HG03045 (cell line): ENCODE measurements around the gene SLC66A2.

Experiments used
- ATAC-seq: cut with Tn5 transposase; IDR thresholded peaks from one replicate; pipeline ENCODE4 v1.9.1; 2021; ENCODE audit warnings: mild to moderate bottlenecking, moderate library complexity; ENCODE audit not compliant: unreplicated experiment

Gene SLC66A2

DNA sequence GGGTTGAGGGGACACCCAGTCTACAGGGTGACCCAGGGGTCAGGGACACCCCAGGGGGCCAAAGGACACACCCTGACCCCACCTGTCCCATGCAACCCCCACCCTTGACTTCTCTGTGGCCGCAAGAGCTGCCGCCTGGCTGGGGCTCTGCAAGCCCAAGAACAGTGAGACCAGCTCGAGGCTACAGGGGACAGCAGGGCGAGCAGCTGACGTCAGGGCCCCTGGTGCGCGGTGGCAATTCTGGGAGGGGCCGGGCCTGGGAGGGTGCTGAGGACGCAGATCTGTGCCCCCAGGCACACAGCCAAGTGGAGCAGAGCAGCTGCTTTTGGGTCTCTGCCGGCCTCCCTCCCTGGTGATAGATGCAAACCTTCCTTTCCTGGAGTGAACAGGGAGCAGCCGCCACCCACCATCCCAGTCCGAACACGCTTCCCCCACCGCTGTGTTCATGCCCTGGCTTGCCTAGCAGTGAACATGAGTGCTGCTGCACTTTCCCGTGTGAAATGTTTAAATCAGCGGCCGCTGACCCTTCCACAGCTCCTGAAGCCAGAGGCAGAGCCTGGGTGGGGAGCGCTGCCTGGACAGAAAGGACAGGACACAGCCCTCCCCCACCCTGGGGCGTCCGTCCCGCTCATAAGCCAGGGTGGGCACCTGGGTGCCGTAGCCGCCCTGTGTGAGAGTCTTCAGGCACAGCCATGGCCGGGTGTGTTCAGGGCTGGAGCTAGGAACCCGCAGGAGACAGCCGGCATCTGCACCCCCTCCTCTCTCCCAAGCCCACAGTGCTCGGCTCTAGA is 46.9 kb downstream of the SLC66A2 start:
- ATAC-seq, result no peak

DNA sequence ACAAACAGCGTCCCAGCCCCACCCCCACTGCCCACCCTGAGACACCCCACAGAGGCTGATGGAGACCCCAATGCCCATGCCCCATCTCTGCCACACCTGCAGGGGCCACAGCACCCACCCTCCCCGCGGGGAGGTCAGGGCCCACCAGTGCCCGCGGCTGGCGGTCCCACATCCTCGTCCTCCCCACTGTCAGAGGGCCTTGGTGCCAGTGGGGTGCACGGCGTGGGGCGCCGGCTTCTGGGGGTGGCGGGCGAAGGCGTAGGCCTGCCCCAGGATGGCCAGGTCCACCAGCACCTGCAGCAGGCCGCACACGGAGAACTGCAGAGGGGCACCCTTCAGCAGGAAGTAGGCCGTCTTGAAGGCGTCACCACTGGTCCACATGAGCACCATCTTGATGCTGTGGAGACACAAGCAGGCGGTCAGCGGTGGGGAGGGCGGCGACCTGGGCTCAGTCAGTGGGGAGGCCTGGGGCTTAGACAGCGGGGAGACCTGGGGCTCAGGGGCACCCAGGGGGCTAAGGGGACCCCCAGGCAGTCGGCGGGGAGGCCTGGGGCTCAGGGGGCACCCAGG is 47.6 kb downstream of the SLC66A2 start:
- ATAC-seq, result no peak

DNA sequence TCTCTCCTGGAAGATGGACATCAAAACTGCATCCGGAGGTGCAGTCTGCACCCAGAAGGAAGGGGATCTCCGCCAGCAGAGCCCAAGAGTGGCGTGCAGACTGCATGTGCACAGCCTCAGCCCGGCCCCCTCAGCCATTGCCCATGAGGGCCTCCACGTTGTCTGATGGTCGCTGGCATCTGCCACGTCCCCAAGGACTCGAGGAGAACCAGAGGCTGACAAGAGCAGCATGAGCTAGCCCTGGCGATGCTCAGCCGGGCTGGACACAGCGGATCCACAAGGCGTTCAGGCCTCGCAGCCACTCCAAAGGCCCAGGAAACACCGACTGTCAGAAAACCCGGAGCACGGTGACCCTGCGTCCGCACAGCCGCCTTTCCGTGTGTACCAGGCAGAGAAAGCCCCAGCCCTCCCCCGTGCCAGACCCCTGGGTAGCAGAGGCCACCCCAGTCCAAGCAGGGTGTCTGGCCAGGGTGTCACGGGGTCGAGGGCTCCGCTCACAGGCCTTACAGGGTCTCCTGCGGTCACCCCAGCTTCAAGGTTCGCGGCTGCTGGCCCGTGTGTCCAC is 48.3 kb downstream of the SLC66A2 start:
- no peak for ATAC-seq

DNA sequence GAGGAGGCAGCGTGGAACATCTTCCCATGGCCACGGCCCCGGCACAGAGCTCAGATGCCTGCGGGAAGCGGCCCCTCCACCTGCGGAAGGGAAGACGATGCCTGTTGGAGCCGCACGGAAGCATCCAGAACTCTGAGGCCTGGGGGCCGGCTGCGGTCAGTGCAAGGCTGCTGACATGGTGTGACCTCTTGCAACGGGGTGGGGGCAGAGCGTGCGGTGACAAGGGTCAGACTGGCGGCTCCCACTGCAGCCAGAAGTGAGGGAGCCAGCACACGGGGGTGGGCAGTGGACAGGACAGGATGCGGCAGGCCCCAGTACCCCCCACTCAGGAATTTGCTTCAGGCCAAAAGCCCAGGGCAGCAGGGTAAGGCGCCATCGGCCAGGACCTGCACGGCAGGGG is 48.8 kb downstream of the SLC66A2 start:
- ATAC-seq, result no peak

DNA sequence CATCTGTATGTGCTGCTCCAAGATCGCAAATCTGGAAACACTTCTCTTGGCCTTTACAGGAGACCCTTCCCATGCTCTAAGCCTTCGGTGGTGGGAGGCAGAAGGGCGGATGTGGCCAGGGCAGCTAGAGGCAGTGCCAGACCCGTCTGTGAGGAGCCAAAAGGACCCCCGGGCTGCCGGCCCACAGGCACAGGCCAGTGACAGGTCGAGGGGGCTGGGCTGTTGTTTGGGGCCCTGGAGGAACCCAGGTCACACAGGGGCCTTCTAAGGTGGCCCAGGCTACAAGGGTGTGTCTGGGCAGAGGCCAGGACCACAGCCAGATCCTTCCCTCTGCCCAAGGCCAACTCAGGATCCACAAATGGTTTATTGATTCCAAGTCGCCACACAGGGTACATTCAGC is 49.4 kb downstream of the SLC66A2 start:
- no peak for ATAC-seq

DNA sequence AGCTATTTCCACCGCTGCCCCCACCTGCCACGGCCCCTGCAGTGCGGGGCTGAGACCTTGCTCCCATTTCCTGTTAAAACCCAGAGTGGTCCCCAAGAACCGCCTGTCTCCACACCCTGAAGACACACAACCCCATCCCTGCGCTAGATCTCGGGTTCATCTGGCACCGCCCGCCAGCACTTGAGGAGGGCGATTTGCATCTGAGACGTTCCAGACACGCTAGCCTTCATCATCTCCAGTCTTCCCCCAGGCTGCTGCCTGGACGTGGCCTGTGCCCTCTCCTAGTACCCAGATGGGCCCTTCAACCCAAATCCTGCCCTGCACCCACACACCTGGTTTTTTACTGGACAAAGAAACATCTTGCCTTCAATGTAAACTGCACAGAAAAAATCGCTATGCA is 49.8 kb downstream of the SLC66A2 start:
- ATAC-seq, result no peak

DNA sequence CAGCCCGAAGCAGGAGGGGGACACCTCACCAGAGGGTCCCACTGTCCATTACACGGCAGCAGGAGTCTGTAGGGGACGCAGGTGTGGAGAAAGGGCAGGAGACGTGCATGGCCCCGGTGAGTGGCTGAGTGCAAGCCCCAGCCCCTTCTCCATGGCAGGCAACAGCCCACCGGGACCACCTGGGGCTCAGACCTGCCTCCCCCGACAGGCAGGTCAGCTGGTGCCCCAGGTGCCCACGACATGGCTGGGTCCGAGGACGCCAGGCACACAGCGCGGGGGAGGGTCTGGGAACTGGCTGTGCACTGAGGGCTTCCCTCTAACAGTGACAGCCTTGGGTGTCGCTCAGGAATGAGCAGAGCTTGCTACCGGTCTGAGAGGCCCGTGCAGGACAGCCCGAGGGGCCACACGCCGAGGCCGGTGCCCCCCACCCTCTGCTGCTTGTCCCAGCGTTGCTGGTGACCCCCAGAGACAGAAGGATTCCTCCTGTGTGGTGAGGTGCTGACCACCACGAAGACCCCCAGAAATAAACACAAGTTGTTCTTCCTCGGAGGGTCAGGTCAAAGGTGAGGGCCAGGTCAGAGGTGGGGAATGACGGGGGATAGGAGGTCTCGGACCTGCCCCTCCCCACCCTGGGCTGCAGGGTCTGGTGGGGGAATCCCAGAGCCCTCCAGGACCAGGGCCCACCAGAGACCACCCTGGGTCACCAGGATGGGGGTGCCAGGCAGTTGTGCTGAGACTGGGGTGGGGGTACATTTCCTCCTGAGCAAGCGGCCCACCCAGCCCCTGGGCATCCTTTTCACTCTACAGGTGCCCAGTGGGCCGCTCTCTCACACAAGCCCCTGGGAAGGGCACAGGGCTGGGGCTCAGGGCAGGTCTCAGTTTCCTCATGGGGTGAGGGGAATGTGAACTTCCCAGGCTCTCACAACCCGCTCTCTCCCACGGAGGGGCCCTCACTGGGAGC is 50.6 kb downstream of the SLC66A2 start:
- no peak for ATAC-seq

DNA sequence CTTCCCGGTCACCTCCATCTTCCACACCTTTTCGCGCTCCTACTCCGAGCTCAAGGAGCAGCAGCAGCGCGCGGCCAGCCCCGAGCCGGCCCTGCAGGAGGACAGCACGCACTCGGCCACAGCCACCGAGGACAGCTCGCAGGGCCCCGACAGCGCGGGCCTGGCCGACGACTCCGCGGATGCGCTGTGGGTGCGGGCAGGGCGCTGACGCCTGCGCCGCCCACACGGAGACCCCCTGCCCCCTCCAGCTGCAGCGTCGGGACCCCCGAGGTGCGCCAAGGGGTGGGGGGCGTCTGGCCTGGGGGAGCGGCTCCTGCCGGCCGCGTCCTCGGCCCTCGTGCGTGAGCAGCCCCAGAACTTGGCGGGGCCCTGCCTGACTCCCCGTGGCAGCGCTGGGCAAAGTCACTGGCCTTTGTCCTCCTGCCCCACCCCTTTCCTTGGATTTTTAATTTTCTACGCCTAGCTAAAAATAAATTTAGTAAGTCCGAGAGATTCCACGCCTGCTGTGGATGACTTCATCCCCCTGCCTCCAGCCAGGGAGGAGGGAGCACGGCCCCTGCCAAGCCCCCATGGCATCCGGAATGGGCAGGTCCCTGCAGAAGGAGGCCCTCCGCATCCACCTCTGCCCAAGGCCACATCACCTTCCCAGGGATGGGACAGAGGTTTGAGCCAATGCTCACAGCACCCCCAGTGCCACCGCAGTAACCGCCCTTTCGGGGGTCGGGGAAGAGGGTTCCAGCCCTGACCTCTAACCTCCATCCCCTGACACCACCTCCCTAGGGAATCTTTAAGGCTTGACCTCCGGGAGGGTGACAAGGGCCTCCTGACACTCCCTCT is 51.6 kb downstream of the SLC66A2 start:
- ATAC-seq, result no peak

DNA sequence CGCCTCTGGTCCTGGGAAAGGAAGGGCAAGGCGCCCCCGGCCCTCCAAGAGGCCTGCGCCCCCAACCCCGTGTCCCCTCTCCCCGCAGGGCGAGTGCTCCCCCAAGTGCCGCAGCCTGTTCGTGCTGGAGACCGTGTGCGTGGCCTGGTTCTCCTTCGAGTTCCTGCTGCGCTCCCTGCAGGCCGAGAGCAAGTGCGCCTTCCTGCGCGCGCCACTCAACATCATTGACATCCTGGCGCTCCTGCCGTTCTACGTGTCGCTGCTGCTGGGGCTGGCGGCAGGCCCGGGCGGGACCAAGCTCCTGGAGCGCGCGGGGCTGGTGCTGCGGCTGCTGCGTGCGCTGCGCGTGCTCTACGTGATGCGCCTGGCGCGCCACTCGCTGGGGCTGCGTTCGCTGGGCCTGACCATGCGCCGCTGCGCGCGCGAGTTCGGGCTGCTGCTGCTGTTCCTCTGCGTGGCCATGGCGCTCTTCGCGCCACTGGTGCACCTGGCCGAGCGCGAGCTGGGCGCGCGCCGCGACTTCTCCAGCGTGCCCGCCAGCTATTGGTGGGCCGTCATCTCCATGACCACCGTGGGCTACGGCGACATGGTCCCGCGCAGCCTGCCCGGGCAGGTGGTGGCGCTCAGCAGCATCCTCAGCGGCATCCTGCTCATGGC is 52.4 kb downstream of the SLC66A2 start:
- ATAC-seq, result no peak

DNA sequence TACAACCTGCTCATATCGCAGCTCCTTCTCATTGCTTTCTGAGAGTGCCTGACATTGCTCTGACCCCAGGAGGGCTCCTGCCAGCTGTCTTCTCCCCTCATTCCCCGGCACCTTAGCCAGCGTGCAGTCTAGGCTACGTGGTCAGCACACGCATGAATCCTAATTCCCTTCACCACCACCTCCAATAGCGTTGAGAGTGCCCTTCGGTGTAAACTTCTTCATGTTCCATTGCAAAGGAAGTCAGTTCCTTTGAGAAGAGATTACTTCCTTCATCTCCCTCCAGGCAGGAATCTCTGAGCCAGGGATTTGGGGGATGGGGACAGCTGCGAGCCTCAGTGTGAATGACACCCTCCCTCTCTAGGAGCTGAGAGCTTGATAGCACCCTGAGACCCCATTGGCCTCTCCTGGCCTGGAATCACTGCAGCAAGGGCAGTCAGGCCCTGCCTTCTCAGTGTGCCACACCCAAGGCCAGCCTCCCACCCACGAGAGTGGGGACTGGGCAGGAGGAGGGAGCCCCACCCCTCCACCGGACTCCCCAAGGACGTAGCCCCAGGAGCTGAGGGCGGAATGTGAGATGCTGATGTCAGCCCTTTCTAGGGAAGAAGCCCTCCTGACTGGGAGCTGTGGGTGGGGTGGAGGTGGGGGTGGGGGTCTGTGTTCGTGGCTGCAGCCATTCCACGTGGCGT is 53.4 kb downstream of the SLC66A2 start:
- no peak for ATAC-seq

DNA sequence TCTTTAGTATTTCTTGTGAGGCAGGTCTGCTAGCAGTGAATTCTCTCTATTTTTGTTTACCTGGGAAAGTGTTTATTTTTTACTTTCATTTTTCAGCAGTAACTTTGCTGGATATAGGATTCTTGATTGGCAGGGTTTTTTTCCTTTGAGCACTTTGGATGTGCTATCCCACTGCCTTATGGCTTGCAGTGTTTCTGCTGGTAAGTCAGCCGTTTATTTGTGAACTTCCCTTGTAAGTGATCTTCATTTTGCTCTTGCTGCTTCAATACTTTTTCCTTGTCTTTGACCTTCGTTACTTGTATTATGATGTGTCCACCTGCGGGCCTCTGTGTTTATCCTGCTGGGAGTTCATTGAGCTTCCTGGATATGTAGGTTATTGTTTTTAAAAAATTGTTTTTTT is 54.7 kb downstream of the SLC66A2 start:
- ATAC-seq, result no peak

DNA sequence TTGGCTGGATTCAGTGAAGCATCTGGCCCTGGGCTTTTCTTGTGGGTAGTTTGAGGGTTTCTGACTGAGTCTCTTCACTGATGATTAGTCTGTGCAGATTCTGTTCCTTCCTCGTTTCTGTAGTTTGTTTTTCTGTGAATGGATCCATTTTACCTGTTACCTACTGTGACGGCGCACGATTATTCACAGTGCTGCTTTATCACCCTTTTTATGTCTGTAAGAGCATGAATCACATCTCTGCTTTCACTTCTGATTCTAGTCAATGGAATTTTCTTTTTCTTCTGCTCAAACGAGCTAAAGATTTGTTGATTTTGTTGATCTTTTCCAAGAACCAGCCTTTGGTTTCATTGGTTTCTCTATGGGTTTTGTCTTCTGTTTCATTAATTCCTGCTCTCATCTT is 60.8 kb downstream of the SLC66A2 start:
- no peak for ATAC-seq

DNA sequence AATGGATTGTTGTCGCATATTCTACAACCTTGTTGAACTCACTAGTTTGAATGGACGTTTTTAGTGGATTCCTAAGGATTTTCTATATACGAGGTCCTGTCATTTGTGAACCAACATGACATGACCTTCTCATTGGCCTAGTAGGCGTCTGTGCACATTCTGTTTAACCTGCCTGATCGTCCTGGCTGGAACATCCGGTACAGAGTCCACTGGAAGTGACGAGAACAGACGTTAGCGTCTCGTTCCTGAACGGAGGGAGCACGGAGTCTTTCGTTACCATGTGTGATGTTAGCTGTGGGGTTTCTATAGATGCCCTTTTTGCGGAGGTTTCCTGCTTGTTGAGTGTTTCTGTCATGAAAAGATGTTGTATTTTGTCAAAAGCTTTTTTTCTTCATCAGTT is 61.9 kb downstream of the SLC66A2 start:
- no peak for ATAC-seq

DNA sequence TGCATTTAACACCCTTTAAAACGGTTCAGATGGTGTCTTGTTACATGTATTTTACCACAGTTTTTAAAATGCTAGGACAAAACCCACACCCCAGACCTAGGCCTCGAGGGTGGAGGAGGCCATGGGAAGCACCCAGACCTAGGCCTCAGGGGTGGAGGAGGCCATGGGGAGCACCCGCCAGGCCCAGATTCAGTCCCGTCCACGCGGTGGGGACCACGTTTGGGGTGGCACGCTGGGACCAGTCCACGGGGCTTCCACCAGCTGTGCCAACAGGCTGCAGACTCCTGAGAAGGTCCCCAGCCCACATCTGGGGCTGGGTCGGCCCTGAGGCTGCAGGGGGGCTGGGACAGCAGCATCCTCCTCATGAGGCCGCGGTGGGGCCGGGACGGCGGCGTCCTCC is 63.4 kb downstream of the SLC66A2 start:
- ATAC-seq, result no peak

DNA sequence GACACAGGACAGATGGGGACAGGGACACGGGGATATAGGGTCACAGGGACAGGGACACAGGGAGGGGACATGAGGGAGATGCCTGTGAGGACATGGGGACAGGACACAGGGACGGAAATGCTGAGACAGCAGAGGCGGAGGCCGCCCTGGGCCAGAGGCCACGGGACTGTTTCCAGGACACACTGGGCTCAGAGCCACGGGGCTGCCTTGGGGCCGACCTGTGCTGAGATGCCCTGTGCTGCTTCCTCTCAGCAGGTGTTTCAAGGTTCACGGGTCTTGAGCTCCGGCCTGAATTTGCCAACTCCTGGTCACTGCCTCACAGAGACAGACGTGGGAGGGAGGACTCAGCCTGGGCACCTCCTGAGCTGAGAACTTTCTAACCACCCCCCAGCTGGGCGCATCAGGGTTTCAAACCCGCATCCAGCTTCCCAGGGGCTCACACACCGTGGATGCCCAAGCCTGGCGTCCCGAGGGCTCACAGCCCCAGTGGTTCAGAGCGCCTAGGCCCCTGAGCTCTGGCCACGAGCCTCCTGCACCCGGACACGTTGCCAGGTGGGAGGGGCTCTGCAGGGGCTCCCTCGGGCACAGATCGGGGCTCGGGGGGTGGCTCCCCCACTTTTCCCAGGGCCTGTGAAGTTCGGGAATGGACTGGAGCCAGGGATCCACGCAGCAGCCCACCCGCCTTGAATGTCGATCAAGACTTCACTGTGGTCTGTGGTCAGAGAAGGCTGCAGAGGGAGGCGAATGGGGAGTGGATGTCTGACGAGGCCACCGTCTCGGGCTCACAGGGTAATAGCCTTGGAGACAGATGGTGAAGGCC is 64.1 kb downstream of the SLC66A2 start:
- no peak for ATAC-seq

DNA sequence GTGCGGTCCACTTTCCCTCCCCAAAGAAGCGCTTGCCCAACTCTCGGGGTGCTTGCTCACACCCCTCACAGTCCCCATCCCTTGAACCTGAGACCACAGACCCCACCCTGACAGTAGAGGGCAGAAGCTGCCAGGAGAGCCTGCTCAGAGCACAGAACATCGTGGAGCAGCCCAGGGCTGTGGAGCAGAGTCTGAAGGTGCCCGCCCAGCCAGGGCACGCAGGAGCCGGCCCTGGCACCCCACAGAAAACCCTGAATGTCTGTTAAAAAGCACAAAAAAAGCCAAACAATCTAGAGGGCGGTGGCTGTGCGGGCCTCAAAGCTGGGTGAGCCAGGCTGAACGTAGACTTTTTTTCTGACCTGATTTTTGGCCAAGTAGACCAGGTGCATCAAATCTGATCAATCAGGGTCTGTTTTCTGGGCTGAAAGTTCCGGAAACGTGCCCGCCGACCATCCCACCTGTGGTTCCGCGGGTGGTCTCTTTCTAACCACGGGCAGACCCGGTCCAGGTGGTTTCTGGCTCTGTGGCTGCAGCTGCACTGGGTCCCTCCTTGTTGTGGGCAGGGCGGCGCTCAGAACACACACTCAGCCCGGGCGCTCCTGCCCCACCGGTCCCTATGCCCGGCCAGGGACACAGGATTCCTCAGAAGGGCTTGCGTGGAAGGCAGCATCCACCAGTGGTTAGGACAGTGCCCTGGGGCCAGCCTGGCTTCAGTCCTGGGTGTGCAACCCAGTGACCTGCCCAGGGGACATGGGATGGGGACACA is 66.3 kb downstream of the SLC66A2 start:
- no peak for ATAC-seq

DNA sequence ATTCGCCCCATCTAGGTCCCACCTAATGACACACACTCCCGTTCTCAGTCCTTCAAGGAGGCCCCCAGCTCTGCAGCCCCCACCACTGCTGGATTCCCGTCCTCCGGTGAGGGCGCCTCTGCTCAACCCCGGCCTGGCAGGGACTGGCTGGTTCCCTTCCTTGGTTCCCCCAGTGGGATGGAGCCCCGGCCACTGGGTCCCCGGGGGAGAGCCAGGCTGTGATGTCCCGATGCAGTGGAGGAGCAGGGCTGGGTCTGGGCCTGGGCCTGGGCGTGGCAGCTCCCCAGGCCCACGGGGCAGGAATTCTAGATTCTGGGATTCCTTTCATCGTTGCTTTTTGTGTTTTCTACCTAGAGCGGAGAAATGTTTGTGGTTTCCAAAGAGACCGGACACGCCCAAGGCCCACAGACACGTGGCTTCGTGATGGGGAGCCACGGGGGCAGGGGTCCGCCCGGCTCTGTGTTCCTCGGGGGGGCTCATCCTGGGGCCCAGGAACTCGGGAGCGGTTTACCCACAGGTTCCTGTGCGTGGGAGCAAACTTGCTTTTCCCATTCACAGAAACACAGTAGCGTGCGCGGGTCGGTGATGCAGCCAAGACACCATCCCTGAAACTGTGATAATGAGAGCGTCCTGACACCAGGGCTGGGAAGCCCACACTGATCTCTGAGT is 67.0 kb downstream of the SLC66A2 start:
- ATAC-seq, result no peak
